Measurements from ENCODE around the gene UBQLN4. TPM values are rescaled to one million over a fixed set of nuclear protein-coding genes. Genes with fewer than 3 reads are reported as not detected.
A peak's percentile ranks its signal among the peaks of the same experiment; 100 is the strongest.

Gene UBQLN4
- 12.1 TPM for total RNA-seq

DNA sequence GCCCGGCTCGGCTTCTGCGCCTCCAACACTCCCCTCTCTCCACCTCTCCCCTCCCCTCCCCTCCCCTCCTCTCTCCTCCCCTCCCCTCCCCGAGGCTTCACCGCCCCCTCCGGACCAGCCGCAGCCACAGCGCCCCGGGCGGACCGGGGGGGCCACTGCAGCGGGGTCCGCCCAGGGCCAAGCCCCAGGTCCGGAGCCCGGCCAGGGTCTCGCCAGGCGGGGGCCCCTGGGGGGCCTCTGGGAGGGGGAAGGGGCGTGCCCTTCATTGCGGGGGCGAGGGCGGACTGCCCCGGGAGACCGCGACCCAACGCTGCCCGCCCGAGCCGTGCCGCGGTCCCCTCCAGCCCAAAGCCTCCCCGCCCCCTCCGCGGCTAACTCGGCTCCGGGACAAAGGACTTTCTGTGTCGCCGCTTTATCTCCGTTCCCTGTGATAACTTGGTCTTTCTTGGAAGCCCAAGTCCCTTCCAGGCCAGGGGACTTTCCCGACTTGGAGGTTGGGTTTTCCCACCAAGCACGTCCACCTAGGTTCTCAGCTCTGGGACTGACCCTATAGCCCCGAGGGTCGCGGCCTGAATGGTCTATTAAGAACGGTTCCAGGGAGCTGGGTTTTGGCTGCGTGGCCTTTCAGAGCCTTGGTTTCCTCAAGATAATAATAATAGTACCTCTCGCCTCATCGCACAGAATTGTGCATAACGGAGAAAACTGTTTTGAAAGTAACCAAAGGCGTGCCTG, at the start of gene UBQLN4:
Gene UBQLN4 (minus strand): TSS at position 31 of the 732 bp plus-strand sequence. CDS start 97 bp downstream, outside the sequence.
- DNase-seq = peak; percentile 78

DNA sequence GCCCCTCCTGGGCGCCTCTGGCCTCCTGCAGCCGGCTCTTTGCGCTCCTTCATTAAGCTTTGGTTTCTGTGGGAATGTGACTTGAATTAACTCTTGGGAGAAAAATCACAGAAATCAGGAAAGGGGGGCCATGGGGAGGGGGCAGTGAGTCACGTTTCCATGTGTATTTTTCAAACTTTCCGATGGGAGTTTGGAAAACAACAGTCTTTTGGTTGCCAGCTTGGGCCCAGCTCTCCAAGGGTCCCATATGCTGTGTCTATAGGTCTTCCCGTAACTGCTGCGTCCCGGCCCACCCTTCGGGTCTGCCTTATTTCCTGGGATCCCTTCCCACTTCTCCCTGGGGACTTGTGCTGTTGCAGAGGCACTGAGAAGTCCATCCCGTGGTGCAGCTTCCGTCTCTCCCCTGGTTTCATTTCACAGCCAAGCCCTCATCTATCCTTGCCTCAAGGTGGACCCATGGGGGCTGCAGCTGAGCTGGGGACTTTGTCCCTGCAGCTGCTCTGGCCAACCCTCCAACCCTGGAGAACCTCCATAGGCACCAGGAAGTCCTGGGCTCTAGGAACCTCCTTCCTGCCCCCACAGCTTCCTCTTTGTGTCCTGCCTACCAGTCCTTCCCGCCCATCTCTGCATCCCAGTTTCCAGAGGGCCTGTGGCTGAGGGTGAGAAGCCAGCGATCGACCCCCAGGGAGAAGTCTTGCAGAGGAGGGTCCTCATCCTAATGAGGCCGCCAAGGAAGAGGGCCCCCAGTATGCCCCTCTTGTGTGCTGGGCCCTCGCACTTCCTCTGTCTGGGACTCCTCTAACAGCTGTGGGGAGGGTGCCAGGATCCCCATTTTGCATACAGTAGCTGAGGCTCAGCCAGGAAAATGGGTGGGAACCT, 49.3 kb upstream of the UBQLN4 start:
- DNase-seq = peak; percentile 91

DNA sequence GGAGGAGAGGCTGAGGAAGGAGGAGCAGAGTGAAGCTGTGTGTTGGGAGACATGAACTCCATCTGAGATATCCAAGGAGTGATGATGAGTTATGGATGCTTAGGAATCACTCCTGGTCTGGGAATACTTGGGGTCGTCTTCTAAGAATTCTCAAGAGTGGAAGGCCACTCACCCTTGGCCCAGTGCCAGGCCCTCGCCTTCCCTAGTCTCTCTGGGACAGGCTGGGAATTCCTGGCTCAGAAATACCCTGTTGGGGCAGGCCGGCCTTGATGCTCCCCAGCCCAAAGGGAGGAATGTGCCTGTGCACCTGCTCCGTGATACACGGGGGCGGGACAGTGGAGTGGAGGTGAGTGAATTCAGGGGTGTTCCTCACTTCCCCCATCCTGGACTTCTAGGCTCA, 48.3 kb upstream of the UBQLN4 start:
- DNase-seq = no peak

DNA sequence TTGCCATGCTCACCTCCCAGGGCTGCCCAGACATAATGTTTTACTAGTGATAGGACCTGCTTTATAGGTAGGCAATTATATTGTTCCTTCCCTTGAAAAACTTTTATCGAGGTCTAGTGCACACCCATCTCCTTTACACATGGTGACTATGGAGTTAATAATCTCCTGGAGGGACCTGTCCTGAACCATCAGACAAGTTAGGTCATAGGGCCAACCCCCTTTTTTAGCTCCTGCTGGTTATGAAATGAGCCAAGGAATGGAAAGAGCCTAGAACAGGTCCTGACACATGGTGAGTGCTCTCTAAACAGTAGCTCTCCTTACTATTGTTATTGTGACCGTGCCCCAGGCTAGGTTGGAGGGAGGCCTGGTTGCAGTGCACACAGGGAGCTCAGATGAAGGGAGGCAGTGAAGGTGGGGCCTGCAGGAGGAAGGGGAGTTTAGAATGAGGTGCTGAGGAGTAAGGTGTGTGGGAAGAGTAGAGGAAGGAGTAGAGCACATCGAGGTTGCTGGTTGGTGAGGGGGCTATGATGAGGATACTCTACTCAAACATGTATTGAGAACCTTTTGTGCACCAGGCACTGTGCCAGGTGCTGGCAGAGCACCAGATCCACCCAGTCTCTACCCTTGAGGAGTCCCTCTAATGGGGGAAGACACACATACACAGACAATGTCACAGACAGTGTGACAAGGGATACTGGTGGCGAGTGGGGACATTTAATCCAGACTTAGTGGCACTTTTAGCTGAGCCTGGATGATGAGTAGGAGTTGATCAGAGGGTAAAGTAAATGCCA, 46.8 kb upstream of the UBQLN4 start:
- no peak for DNase-seq

DNA sequence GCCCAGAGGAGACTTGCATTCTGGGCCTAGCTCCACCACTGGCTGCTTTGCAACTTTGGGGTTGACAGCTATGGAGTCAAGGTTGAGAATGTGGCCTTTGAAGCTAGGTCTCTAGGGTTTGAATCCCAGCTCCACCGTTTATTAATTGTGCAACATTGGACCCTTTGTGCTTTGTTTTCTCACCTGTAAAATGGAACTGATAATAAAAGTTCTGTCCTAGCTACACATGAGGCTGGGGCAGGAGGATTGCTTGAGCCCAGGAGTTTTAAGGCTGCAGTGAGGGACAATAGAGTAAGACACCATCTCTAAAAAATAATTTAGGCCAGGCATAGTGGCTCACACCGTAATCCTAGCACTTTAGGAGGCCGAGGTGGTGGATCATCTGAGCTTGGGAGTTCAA, 45.7 kb upstream of the UBQLN4 start:
- DNase-seq = no peak

DNA sequence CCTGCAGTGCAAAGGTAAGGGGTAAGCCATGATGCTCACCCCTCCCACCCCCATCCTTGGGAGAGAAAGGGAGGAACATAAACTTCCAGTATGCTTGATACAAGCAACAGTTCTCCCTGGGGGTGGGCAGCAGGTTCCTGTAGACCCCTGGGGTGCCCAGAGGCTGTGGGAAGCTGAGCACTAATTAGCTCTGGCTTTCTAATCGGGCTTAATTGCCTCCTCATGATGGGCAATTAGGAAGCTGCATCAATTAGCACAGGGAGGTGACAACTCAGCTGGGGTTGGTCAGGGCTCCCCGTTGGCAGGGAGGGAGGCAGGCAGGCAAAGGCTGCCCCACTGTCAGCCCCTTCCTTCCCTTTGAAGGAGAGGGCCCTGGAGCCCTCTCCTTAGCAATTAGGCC, 45.2 kb upstream of the UBQLN4 start:
- DNase-seq = no peak

DNA sequence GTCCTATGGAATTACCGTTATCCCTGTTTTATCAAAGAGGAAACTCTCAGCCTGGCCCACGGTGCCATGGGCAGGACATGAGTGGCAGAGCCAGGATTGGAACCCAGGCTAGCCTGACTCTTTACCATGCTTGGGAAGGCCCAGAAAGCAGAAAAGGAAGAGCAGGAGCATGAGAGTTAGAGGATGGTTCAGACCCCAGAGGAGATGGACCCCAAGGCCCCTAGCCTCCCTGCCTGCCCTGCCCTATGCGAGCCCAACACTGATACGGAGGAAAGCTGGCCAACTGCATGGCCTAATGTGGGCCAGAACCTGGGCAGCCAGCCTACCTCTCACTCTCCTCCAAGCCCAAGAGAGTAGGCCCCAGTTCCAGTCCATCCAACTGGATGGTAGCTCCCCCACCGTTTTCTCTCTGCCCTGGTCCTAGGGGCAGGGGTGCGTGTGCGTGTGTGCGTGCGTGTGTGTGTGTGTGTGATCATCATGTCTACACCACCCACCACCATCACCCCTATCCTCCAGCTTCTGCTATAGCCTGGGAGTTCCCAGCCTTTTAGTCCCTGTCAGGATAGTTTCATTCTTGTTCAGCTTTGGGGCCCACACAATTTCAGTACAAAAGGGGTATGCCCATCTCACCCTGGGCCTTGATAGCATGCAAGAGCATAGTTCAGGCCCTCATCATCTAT, 44.0 kb upstream of the UBQLN4 start:
- DNase-seq = no peak

DNA sequence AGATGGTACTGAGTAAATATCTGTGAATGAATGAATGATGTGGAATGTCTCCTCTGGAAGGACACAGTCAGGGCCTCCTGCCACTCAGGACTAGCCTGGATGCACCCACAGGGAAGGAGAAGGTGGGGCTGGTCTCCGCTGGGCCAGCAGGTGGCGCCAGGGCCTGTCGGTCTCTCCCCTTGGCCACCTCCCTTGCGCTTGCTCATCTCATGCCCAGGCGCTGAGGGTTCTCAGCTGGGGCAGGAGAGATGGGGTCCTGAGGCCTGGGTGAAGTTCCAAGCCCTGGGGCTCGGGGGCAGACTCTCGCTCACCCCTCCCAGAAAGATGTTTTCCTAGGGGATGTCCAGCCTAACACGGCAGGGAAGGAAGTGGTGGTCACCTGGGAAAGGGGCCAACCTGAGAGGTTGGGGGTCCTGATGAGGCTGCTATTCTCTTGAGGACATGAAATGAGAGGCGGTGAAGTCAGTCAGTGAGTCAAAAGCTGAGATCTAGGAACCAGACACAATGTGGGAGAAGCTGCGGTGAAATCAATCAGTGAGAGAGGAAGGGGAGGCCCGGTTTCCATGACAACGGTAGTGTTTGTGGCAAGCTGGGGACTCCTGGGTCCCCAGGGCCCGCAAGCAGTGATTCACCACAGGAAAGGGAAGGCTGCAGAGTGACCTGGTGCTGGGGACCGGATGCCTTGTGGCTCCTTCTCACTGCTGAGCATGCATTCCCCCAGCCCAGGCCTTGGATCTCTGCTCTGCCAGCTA, 43.2 kb upstream of the UBQLN4 start:
- no peak for DNase-seq

DNA sequence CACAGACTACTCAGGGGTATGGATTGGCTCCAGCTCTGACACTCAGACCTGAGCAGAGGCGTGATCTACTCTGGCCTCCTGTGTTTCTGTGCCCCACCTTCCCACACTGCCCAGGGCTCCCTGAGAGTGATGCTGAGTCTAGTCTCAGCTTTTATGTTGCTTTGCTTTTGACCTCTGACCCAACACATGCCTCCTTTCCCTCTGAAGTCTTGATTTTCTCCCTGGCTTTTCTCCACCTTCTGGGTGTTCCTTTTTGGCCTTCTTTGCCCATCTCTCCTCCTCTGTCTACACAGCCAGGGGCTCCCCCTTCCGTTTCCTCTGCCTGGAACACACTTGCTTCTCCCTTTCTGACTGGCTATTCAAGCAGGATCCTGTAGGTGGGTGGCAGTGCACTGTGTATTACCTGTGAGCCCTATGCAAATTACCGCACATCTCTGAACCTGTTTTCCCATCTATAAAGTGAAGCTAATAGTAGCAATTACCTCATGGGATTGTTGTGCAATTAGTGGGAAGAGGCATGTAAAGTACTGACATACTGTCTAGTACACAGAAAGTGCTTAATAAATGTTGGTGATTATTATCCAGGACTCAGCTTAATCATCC, 42.4 kb upstream of the UBQLN4 start:
- no peak for DNase-seq

DNA sequence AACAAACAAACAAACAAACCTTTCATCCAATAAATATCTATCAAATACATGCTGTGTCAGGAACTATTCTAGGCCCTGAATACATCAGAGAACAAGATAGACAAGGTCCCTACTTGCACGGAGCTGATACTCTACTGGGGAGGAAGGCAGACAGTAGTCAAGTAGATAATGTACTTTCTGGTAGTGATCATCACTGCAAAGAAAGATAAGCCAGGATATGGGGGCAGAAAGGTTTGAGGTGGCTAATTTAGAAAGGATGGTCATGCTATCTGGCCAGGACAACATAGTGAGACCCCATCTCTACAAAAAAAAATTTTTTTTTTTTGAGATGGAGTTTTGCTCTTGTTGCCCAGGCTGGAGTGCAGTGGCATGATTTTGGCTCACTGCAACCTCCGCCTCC, 38.0 kb upstream of the UBQLN4 start:
- no peak for DNase-seq

DNA sequence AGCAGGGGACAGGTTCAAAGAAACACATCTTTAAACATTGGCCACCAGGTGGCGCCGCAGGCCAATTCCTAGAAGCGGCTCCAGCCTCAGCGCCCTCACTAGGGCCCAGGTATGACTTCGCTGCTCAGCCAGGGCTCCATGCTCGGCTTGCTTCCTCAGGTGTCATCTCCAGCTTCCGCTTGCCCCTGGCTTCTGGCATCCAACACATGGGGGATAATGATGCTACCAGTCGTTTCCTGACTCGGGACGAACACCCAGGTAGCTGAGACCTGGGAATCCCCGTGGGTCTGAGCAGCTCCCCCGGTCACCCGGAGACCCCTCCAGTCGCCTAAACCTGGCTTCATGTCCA, 37.2 kb upstream of the UBQLN4 start:
- DNase-seq = no peak

DNA sequence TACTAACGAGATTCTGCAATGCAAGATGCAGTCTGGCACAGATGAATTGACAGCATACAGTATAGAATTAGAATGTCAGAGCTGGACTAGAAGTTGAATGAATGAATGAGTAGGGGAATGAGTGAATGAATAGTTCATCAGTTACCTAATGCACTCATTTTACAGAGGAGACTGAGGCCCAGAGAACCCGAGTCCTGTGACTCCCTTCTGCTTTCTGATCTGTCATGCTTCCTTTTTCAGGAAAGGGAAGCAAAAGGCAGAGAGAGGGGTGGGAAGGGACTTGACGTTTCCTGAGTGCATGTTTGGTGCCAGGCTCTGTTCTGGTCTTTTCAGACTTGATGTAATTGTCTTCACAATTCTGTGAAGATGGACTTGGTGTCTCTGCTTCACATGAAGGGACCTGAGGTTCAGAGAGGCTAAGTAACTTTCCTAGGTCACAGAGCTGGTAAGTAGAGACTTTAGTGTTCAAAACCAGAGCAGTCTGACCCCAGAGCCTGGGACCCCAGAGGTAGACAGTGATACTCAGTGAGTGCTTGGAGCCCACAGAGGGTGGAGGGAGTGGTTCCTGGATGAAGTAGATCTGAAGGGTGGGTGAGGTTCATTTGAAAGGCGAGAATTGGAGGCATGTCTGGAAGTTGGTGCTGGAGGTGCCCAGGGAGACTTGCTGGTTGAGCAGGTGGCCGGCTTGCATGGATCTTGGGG, 36.7 kb upstream of the UBQLN4 start:
- no peak for DNase-seq

DNA sequence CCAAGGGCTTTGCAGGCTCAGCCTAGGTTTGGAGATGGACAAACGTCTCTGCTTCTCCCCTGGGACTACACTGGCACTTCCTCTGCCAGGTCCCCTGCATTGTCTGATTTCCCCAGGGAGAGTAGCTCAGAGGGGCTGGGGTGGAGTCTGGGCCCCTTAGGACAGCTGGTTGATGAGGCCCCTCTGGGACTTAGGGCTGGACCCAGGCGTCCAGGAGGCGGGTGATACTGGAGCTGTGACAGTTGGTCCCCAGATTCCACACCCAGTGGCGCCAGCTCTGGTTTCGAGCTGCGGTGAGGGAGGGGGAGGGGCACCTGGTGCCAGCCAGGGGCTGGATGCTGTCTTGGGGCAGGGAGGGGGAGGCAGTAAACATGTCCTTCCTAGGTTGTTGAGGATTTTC, 36.1 kb upstream of the UBQLN4 start:
- DNase-seq = no peak

DNA sequence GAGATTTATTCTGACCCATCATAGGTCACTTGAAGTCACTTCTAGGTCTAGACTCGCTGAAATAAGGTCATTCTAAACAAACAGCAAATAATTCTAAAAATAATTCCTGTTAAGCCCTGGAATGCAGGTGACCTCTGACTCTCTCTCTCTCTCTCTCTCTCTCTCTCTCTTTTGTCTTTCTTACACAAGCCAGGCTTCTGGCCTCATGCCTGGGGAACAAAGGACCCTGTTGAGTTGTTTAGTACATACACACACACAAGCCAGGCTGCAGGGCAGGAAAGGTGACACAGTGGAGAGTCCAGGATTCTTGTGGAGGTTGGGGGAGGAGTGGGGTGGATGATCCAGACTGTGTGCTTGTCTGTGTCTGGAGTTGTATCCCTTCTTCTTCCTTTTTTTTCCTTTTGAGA, 32.7 kb upstream of the UBQLN4 start:
- no peak for DNase-seq

DNA sequence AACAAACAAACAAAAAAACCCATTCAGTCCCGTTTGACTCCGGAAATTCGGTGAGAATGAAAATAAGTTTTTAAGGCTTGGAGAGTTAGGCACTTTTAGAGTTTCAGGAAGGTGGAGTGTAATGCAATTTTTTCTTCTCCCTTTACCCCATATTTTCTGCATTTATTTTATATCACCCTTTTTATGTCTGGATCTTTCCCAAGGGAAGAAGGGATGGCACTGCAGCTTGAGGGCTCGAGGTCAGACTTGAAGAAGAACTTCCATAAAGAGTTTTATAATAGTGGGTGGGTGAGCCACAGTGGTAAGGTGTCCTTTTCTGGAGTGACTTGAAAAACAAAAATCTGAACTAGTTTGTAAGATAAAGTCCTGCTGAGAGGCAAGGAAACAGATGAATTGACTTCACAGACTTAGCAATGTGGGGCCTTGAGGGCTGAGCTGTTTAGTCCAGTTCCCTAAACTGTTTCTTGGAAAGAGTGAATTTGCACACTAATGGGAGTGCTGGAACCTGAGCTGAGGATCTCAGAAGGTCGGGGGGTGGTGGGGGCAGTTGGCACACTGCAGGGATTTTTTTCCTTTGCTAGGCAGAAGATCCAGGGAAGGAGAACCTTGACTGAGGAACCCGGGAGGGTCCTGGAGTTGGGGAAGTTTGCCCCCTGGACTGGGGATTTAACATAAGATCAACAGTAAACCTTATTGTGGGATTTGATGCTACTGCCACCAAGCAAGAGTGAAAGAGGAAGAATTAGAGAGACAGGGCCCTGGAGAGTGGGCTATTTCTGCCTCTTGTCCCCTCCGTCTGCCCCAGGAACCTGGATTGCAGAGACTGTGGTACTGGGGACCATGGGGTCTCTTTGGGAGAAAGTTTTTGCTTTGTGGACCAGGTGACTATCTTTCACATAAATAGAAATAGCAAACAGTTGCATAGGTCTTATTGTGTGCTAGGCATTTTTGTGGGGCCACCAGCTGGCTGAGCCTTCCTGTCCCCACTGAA, 30.5 kb upstream of the UBQLN4 start:
- DNase-seq = no peak

DNA sequence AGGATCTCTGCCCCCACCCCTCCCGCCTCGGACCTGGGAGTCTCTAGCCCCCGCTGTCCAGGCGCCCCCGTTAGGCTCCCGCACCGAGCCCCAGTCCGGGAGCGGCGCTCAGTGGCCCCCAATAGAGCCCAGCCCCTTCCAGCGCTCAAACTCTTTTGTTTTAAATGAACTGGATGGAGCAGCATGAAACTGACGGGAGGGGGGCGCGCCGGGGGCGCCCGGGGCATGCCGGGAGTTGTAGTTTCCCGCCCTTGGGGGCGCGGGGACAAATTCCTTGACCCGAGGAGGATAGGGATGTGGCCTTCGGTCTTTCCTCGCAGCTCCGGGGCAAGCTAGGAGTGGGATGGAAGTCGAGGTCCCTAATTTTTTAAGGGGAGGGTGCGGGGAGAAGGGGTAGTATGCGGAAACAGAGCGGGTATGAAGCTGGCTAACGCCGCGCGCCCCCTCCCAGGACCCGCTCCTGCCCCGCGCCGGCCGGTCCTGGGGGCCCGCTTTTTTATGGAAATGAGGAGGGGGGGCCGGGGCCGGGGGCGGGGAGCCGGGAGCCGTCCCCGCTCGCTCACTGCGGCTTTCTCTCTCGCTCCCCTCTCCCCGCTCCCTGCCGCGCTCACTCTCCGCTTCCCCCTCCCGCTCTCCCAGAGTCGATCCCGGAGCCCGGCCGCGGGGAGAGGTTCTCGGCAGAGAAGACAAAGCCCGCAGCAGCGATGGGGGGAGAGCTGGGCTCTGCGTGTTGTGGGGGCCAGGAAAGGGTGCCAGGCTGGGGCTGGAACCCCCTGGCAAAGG, 28.9 kb upstream of the UBQLN4 start, which contains the start of gene MEX3A:
Gene MEX3A (minus strand): TSS at position 157 of the 783 bp plus-strand sequence. CDS start 467 bp downstream, outside the sequence.
- peak; percentile 69 for DNase-seq

DNA sequence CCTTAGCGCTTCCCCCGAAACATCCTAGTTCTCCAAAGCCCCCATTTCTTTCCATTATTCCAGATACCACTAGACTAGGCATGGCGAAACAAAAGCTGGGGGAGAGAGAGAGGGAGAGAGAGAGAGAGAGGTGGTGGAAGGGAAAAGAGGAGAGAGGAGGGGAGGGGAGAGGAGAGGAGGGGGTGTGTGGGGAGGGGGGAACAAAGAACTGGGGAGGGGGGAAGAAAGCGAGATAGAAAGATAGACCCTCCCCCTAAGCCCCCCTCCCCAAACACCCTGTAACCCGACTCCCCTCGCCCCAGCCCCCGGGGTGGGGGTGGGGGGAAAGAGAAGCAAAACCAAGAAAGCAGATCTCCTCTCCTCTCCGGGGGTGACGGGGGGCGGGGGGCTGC, 28.3 kb upstream of the UBQLN4 start:
- DNase-seq = no peak
